ENCODE results near the gene OBSL1.

Gene OBSL1

DNA sequence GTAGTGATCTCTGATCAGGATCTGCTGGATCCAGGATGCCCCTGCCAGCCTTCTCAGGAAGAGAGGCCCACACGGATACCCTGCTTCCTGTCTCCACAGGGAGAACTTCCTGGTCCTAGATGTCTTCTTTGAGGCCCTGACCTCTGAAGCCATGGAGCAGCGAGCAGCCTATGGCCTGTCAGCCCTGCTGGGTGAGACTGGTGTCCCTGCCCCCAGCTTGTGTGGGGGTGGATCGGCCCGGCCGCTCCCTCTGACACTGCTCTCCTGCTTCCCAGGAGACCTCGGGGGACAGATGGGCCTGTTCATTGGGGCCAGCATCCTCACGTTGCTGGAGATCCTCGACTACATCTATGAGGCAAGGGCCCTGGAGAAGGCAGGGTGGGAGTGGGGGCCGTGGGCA, 34.4 kb downstream of the OBSL1 start:
- no peak for TF ChIP-seq SUZ12 (IDR thresholded peaks at IDR 0.05; ENCODE audit: extremely low read depth, insufficient read depth, insufficient read length)
- TF ChIP-seq YY1 (IDR thresholded peaks at IDR 0.05; ENCODE audit: insufficient read depth, insufficient read length), result no peak
- no peak for TF ChIP-seq ZNF274 (IDR thresholded peaks at IDR 0.05; ENCODE audit: low read depth, low read length)
- H3K4me3 ChIP-seq (ENCODE audit: insufficient read length, low read depth), result no peak overlapping the region
- H3K9me3 ChIP-seq (ENCODE audit: insufficient read depth, low read length), result no peaks in the 10 kb centered on the region
- H3K9ac ChIP-seq (ENCODE audit: insufficient read length, low read depth), result peak overlapping the region; percentile 43
- peaks cover 12% of the 10 kb centered on the region for H3K27me3 ChIP-seq (ENCODE audit: insufficient read depth, insufficient read length)
- H3K36me3 ChIP-seq (ENCODE audit: insufficient read depth, insufficient read length, low read length), result peaks cover 29% of the 10 kb centered on the region
- H3K4me1 ChIP-seq (ENCODE audit: insufficient read depth, insufficient read length), result peaks cover 41% of the 10 kb centered on the region
- no peak for DNase-seq (ENCODE audit: low read depth, low spot score)

GRCh38 chr2:219536425-219536824, 34.9 kb downstream of the OBSL1 start:
- no peak for DNase-seq (ENCODE audit: low read depth, low spot score)
- peaks cover 17% of the 10 kb centered on the region for H3K27me3 ChIP-seq (ENCODE audit: insufficient read depth, insufficient read length)
- H3K4me3 ChIP-seq (ENCODE audit: insufficient read length, low read depth), result no peak overlapping the region
- TF ChIP-seq SUZ12 (IDR thresholded peaks at IDR 0.05; ENCODE audit: extremely low read depth, insufficient read depth, insufficient read length) (no peak), ZNF274 (IDR thresholded peaks at IDR 0.05; ENCODE audit: low read depth, low read length) (no peak)
- H3K9me3 ChIP-seq (ENCODE audit: insufficient read depth, low read length), result no peaks in the 10 kb centered on the region
- peaks cover 39% of the 10 kb centered on the region for H3K4me1 ChIP-seq (ENCODE audit: insufficient read depth, insufficient read length)
- H3K36me3 ChIP-seq (ENCODE audit: insufficient read depth, insufficient read length, low read length), result peaks cover 26% of the 10 kb centered on the region
- H3K9ac ChIP-seq (ENCODE audit: insufficient read length, low read depth), result peak overlapping the region; percentile 27

DNA sequence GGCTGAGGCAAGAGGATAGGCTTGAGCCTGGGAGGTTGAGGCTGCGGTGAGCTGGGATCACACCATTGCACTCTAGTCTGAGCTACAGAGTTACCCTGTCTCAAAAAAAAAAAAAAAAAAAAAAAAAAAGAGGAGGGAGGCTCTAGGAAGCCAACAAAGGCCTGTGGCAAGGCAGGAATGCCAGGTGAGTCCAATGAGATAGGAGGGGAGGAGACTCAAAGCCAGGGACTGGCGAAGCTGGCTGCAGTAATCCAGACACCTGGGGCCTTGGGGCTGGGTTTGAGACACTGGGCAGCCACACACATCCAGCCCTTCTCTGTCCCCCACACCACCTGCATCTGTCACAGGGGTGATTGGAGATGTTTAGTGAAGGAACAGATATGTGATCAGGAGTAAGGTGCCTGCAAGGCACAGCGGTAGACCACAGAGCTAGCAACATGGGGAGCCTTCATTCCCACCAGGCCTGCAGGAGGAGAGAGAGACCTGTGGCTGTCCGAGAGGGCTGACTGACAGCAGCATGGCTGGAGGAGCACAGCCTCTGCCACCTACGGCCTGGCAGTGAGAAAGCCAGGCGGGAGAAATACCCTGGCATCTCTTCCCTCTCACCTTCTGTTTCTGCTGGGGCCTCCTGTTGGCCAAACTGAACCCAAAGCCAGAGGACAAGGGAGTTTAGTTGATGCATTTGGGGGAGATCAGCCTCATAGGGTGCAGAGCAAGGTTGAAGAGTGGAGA, 37.2 kb downstream of the OBSL1 start:
- Histone ChIP-seq H3K9ac (ENCODE audit: insufficient read length, low read depth) (no peak overlapping the region), H3K27me3 (ENCODE audit: insufficient read depth, insufficient read length) (peaks cover 39% of the 10 kb centered on the region)

GRCh38 chr2:219532378-219532649, 39.0 kb downstream of the OBSL1 start:
- H3K4me3 ChIP-seq (ENCODE audit: insufficient read length, low read depth), result no peak overlapping the region
- DNase-seq (ENCODE audit: low read depth, low spot score), result no peak
- peak overlapping the region; percentile 47 for H3K9ac ChIP-seq (ENCODE audit: insufficient read length, low read depth)
- no peaks in the 10 kb centered on the region for H3K9me3 ChIP-seq (ENCODE audit: insufficient read depth, low read length)
- H3K36me3 ChIP-seq (ENCODE audit: insufficient read depth, insufficient read length, low read length), result no peaks in the 10 kb centered on the region
- peaks cover 54% of the 10 kb centered on the region for H3K27me3 ChIP-seq (ENCODE audit: insufficient read depth, insufficient read length)
- H3K4me1 ChIP-seq (ENCODE audit: insufficient read depth, insufficient read length), result peaks cover 34% of the 10 kb centered on the region
- TF ChIP-seq SUZ12 (IDR thresholded peaks at IDR 0.05; ENCODE audit: extremely low read depth, insufficient read depth, insufficient read length) (no peak), YY1 (IDR thresholded peaks at IDR 0.05; ENCODE audit: insufficient read depth, insufficient read length) (no peak)

More for the DNA sequence above, 37.2 kb downstream of the OBSL1 start:
- Histone ChIP-seq H3K36me3 (ENCODE audit: insufficient read depth, insufficient read length, low read length) (peaks cover 2% of the 10 kb centered on the region), H3K4me1 (ENCODE audit: insufficient read depth, insufficient read length) (peaks cover 47% of the 10 kb centered on the region), H3K4me3 (ENCODE audit: insufficient read length, low read depth) (no peak overlapping the region), H3K9me3 (ENCODE audit: insufficient read depth, low read length) (no peaks in the 10 kb centered on the region)
- no peak for TF ChIP-seq YY1 (IDR thresholded peaks at IDR 0.05; ENCODE audit: insufficient read depth, insufficient read length)
- no peak for TF ChIP-seq ZNF274 (IDR thresholded peaks at IDR 0.05; ENCODE audit: low read depth, low read length)
- TF ChIP-seq SUZ12 (IDR thresholded peaks at IDR 0.05; ENCODE audit: extremely low read depth, insufficient read depth, insufficient read length), result no peak
- DNase-seq (ENCODE audit: low read depth, low spot score), result no peak

- DNase-seq (ENCODE audit: low read depth, low spot score), result no peak
- TF ChIP-seq YY1 (IDR thresholded peaks at IDR 0.05; ENCODE audit: insufficient read depth, insufficient read length), result no peak
- no peak for TF ChIP-seq ZNF274 (IDR thresholded peaks at IDR 0.05; ENCODE audit: low read depth, low read length)
- TF ChIP-seq SUZ12 (IDR thresholded peaks at IDR 0.05; ENCODE audit: extremely low read depth, insufficient read depth, insufficient read length), result no peak
- Histone ChIP-seq H3K27me3 (ENCODE audit: insufficient read depth, insufficient read length) (peaks cover 59% of the 10 kb centered on the region), H3K4me3 (ENCODE audit: insufficient read length, low read depth) (no peak overlapping the region), H3K36me3 (ENCODE audit: insufficient read depth, insufficient read length, low read length) (no peaks in the 10 kb centered on the region), H3K4me1 (ENCODE audit: insufficient read depth, insufficient read length) (peaks cover 34% of the 10 kb centered on the region), H3K9me3 (ENCODE audit: insufficient read depth, low read length) (no peaks in the 10 kb centered on the region), H3K9ac (ENCODE audit: insufficient read length, low read depth) (peak overlapping the region; percentile 47)
These were observed 39.5 kb downstream of the OBSL1 start for GRCh38 chr2:219531639-219532377.

DNA sequence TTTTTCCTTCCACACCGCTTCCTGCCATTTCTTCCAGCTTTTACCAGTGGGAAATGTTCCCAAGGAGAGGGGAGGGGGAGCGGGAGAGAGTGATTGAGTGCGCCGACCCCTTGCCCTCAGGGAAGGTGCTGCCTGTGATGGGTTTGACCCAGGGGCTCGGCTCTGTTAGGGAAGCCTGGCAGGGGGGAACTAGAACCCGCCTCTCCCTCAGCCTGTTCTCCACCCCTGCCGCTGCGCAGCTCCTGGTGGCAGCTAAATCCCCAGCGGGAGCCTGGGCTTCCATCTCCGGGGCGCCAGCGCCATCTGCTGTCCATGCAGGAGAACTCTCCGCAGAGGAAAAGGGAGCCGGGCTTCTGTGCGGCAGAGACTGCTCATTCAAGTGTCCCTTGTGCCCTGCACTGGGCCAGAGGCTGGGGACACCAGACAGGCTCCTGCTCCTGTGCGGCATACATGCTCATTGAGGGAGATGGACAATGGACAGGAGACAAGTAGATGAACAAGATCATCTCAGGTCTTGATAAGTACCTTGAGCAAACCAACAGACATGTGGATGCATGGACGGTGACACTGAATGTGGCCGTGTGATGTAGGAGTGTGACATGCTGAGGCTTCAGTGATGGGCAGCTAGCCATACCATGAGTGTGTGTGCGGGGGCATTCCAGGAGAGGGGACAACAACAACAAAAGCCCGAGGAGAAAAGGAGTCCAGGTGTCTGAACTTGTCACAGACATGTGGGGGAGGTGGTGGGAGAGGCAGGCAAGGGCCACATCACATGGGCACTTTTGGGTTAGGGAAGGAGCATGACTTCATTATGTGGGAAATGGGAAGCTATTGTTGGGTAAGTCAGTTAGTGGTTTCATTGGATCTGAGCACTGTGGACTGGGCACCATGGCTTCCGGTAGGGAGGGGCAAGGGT, 41.0 kb downstream of the OBSL1 start:
- peak overlapping the region; percentile 57 for H3K9ac ChIP-seq (ENCODE audit: insufficient read length, low read depth)
- DNase-seq (ENCODE audit: low read depth, low spot score), result peak; percentile 81
- H3K27me3 ChIP-seq (ENCODE audit: insufficient read depth, insufficient read length), result peaks cover 68% of the 10 kb centered on the region
- no peaks in the 10 kb centered on the region for H3K36me3 ChIP-seq (ENCODE audit: insufficient read depth, insufficient read length, low read length)
- H3K9me3 ChIP-seq (ENCODE audit: insufficient read depth, low read length), result no peaks in the 10 kb centered on the region
- TF ChIP-seq SUZ12 (IDR thresholded peaks at IDR 0.05; ENCODE audit: extremely low read depth, insufficient read depth, insufficient read length) (no peak), YY1 (IDR thresholded peaks at IDR 0.05; ENCODE audit: insufficient read depth, insufficient read length) (no peak), ZNF274 (IDR thresholded peaks at IDR 0.05; ENCODE audit: low read depth, low read length) (no peak)
- H3K4me3 ChIP-seq (ENCODE audit: insufficient read length, low read depth), result no peak overlapping the region
- H3K4me1 ChIP-seq (ENCODE audit: insufficient read depth, insufficient read length), result peaks cover 36% of the 10 kb centered on the region

- TF ChIP-seq ZNF274 (IDR thresholded peaks at IDR 0.05; ENCODE audit: low read depth, low read length), result no peak
- TF ChIP-seq SUZ12 (IDR thresholded peaks at IDR 0.05; ENCODE audit: extremely low read depth, insufficient read depth, insufficient read length), result no peak
- TF ChIP-seq YY1 (IDR thresholded peaks at IDR 0.05; ENCODE audit: insufficient read depth, insufficient read length), result no peak
- no peak overlapping the region for H3K9ac ChIP-seq (ENCODE audit: insufficient read length, low read depth)
- peaks cover 67% of the 10 kb centered on the region for H3K27me3 ChIP-seq (ENCODE audit: insufficient read depth, insufficient read length)
- DNase-seq (ENCODE audit: low read depth, low spot score), result no peak
- no peaks in the 10 kb centered on the region for H3K9me3 ChIP-seq (ENCODE audit: insufficient read depth, low read length)
- no peak overlapping the region for H3K4me3 ChIP-seq (ENCODE audit: insufficient read length, low read depth)
- H3K36me3 ChIP-seq (ENCODE audit: insufficient read depth, insufficient read length, low read length), result no peaks in the 10 kb centered on the region
- H3K4me1 ChIP-seq (ENCODE audit: insufficient read depth, insufficient read length), result peaks cover 34% of the 10 kb centered on the region
These were observed 43.9 kb downstream of the OBSL1 start for GRCh38 chr2:219527472-219527871.
